Upper lobe of left lung (tissue), 6 donors: Measurements from ENCODE around the gene RBM19. TPM values are rescaled to one million over a fixed set of nuclear protein-coding genes. Genes with fewer than 3 reads are reported as not detected.

ENCODE experiments used
- ATAC-seq, 2 donors: fragments of 200-7000 bp; cut with Tn5 transposase; one replicate each; pipeline ENCODE4 v1.9.1; 2022; ENCODE audit warnings: mild to moderate bottlenecking in 2 of 2, moderate library complexity in 2 of 2; ENCODE audit not compliant: low FRiP score in 2 of 2
- DNase-seq, 2 donors: peaks; one replicate each; pipeline ENCODE4 v3.0.0-alpha.2; 2019 to 2020
- H3K27ac ChIP-seq, 4 donors: fragments of 200-600 bp; sonication (generic); one replicate each; pipeline ENCODE4 v1.5.1; 2016 to 2019
- H3K27me3 ChIP-seq, 4 donors: fragments of 200-600 bp; sonication (generic); one replicate each; pipeline ENCODE4 v1.5.1; 2017 to 2019
- H3K36me3 ChIP-seq, 4 donors: fragments of 200-600 bp; sonication (generic); one replicate each; pipeline ENCODE4 v1.5.1; 2016 to 2019
- H3K4me1 ChIP-seq, 4 donors: fragments of 200-600 bp; sonication (generic); one replicate each; pipeline ENCODE4 v1.5.1; 2018 to 2019
- H3K4me3 ChIP-seq, 4 donors: fragments of 200-600 bp; sonication (generic); one replicate each; pipeline ENCODE4 v1.5.1; 2017 to 2019; ENCODE audit warnings: mild to moderate bottlenecking in 2 of 4, moderate library complexity in 1 of 4
- H3K9me3 ChIP-seq, 4 donors: fragments of 200-600 bp; sonication (generic); one replicate each; pipeline ENCODE4 v1.5.1; 2018 to 2019
- CTCF ChIP-seq, 6 experiments: fragments of 450-650 bp in 4 of 6; fragments of 200-600 bp in 2 of 6; sonication (generic) in 2 of 6; IDR thresholded peaks; one replicate each; pipeline ENCODE4 v1.5.1; 2016 to 2019; ENCODE audit warnings: antibody characterized with exemption in 6 of 6
- EP300 ChIP-seq, 4 donors: sonication (generic); formaldehyde crosslinking; IDR thresholded peaks; one replicate each; pipeline ENCODE4 v1.5.1; 2017; ENCODE audit warnings: antibody characterized with exemption in 4 of 4, control low read depth in 2 of 4
- POLR2A ChIP-seq, 4 donors: fragments of 450-650 bp; IDR thresholded peaks; one replicate each; pipeline ENCODE4 v1.5.1; 2016 to 2017; ENCODE audit warnings: antibody characterized with exemption in 4 of 4, mild to moderate bottlenecking in 2 of 4
- POLR2AphosphoS5 ChIP-seq, 2 donors: sonication (generic); formaldehyde crosslinking; IDR thresholded peaks; one replicate each; pipeline ENCODE4 v1.5.1; 2017; ENCODE audit warnings: antibody characterized with exemption in 2 of 2
- WGBS, 2 donors: methylation state at CpG; one replicate each; pipeline ENCODE4 v1.1.5; 2017 to 2018; 5-methylcytosine and 5-hydroxymethylcytosine counted together
- total RNA-seq, 6 donors: library from RNA; depleted of rRNA in 4 of 6; stranded (reverse); fragments of >200 nt in 4 of 6; gene quantifications; one replicate each; pipeline versions ENCODE4 v1.1.0 to v1.2.1, GENCODE V29; 2016 to 2021
- donor health status: DM: no; HTN: no; CAD: no; lungs with moderate emphysema.
- donor health status: DM: no; HTN: yes; CAD: no; lungs with severe emphysema.

RBM19 gene
- total RNA-seq, 6 donors from 2014 or later: 25.5 to 131 (median 39.9) TPM

- Histone ChIP-seq H3K36me3 (peaks cover 0 to 11% (median 0%) of the 10 kb centered on the region in 4 donors), H3K27me3 (no peaks in the 10 kb centered on the region), H3K27ac (no peak overlapping the region), H3K9me3 (no peaks in the 10 kb centered on the region), H3K4me3 (no peak overlapping the region), H3K4me1 (no peaks in the 10 kb centered on the region)
- no peak for DNase-seq
- WGBS, 2 donors: 83 to 86% methylated on average over 16 of the region's 16 CpGs
- ATAC-seq: no peak
- no peak for TF ChIP-seq EP300 (IDR thresholded peaks at IDR 0.05)
- TF ChIP-seq POLR2A (IDR thresholded peaks at IDR 0.05): no peak
- TF ChIP-seq CTCF (IDR thresholded peaks at IDR 0.05): no peak
- TF ChIP-seq POLR2AphosphoS5 (IDR thresholded peaks at IDR 0.05): no peak
Measured at GRCh38 chr12:113835896-113836295, 130.2 kb downstream of the RBM19 start.

GRCh38 chr12:113835433-113835832 is 130.7 kb downstream of the RBM19 start:
- DNase-seq: no peak

GRCh38 chr12:113833422-113833821 is 132.7 kb downstream of the RBM19 start:
- DNase-seq: no peak
- Histone ChIP-seq H3K9me3 (no peaks in the 10 kb centered on the region), H3K36me3 (peaks cover 0 to 3% (median 0%) of the 10 kb centered on the region in 4 donors), H3K27ac (no peak overlapping the region), H3K4me1 (no peaks in the 10 kb centered on the region), H3K4me3 (no peak overlapping the region), H3K27me3 (no peaks in the 10 kb centered on the region)
- WGBS, 2 donors: 97 to 98% methylated on average over 3 of the region's 3 CpGs
- no peak for TF ChIP-seq POLR2A (IDR thresholded peaks at IDR 0.05)
- no peak for TF ChIP-seq EP300 (IDR thresholded peaks at IDR 0.05)
- no peak for TF ChIP-seq POLR2AphosphoS5 (IDR thresholded peaks at IDR 0.05)
- TF ChIP-seq CTCF (IDR thresholded peaks at IDR 0.05): no peak
- ATAC-seq: no peak

More at GRCh38 chr12:113835433-113835832, 130.7 kb downstream of the RBM19 start:
- no peaks in the 10 kb centered on the region for H3K27me3 ChIP-seq
- no peak overlapping the region for H3K4me3 ChIP-seq
- no peak for TF ChIP-seq CTCF (IDR thresholded peaks at IDR 0.05)
- no peak for TF ChIP-seq EP300 (IDR thresholded peaks at IDR 0.05)
- no peak for TF ChIP-seq POLR2AphosphoS5 (IDR thresholded peaks at IDR 0.05)
- TF ChIP-seq POLR2A (IDR thresholded peaks at IDR 0.05): no peak
- H3K4me1 ChIP-seq: no peaks in the 10 kb centered on the region
- H3K27ac ChIP-seq: no peak overlapping the region
- H3K9me3 ChIP-seq: no peaks in the 10 kb centered on the region
- peaks cover 0 to 9% (median 0%) of the 10 kb centered on the region in 4 donors for H3K36me3 ChIP-seq
- ATAC-seq: no peak
- WGBS, 2 donors: 87 to 90% methylated on average over 10 to 15 of the region's 16 CpGs

- no peak overlapping the region for H3K27ac ChIP-seq
- no peaks in the 10 kb centered on the region for H3K9me3 ChIP-seq
- no peak for ATAC-seq
- H3K36me3 ChIP-seq: peaks cover 0 to 3% (median 0%) of the 10 kb centered on the region in 4 donors
- no peaks in the 10 kb centered on the region for H3K27me3 ChIP-seq
- WGBS, 2 donors: 82 to 86% methylated on average over 20 of the region's 20 CpGs
- TF ChIP-seq EP300 (IDR thresholded peaks at IDR 0.05) (no peak), CTCF (IDR thresholded peaks at IDR 0.05) (no peak), POLR2A (IDR thresholded peaks at IDR 0.05) (no peak), POLR2AphosphoS5 (IDR thresholded peaks at IDR 0.05) (no peak)
- no peak overlapping the region for H3K4me3 ChIP-seq
- H3K4me1 ChIP-seq: no peaks in the 10 kb centered on the region
- no peak for DNase-seq
Measured at GRCh38 chr12:113831476-113831875, 134.6 kb downstream of the RBM19 start.

- 78 to 92% methylated on average over 4 of the region's 4 CpGs for WGBS, 2 donors
- TF ChIP-seq CTCF (IDR thresholded peaks at IDR 0.05) (no peak), POLR2A (IDR thresholded peaks at IDR 0.05) (no peak), EP300 (IDR thresholded peaks at IDR 0.05) (no peak), POLR2AphosphoS5 (IDR thresholded peaks at IDR 0.05) (no peak)
- Histone ChIP-seq H3K27ac (no peak overlapping the region), H3K27me3 (no peaks in the 10 kb centered on the region), H3K9me3 (no peaks in the 10 kb centered on the region), H3K4me1 (no peaks in the 10 kb centered on the region), H3K36me3 (peaks cover 0 to 3% (median 0%) of the 10 kb centered on the region in 4 donors), H3K4me3 (no peak overlapping the region)
- DNase-seq (no peak), ATAC-seq (no peak)
Measured at GRCh38 chr12:113831016-113831415, 135.1 kb downstream of the RBM19 start.
